Endodermal cell (in vitro differentiated cells): Measurements from ENCODE around the gene SARNP. TPM values are rescaled to one million over a fixed set of nuclear protein-coding genes. Genes with fewer than 3 reads are reported as not detected.

Experiments
- total RNA-seq, 2 donors: library from RNA; stranded (reverse); fragmentation: NEBNext Ultra II Directional in 1 of 2; extraction: Animal tissue kit (Norgen Biotek cat#: 25700) in 1 of 2; gene quantifications; 2 replicates in 1 of 2; 3 replicates in 1 of 2; pipeline ENCODE4 v1.2.1, GENCODE V29; 2021

SARNP gene
- total RNA-seq, 2 donors from 2014 or later = 95.7 to 119 TPM

Other genes starting within 250 kb of the SARNP start
- gene OR2AP1, start 245.3 kb downstream of the SARNP start, total RNA-seq = not detected
- gene OR10P1, start 180.8 kb downstream of the SARNP start, total RNA-seq = not detected
- 100 to 1,000 TPM; 106 to 122 TPM for gene ITGA7, start 109.8 kb downstream of the SARNP start, total RNA-seq
- 100 to 1,000 TPM in 1 of 2 donors, 10 to 100 TPM in 1; 95.1 to 102 TPM for gene BLOC1S1, start 101.7 kb downstream of the SARNP start, total RNA-seq
- gene RDH5, start 97.3 kb downstream of the SARNP start, total RNA-seq = 1 to 10 TPM; 4.1 to 7.4 TPM
- 1,000 to 10,000 TPM in 1 of 2 donors, 100 to 1,000 TPM in 1; 879 to 1,041 TPM for gene CD63, start 88.7 kb downstream of the SARNP start, total RNA-seq
- gene GDF11, start 74.6 kb downstream of the SARNP start, total RNA-seq = 10 to 100 TPM; 29.8 to 33.0 TPM
- 10 to 100 TPM; 43.7 to 57.1 TPM for gene ORMDL2, start 317 bp upstream of the SARNP start, total RNA-seq
- gene DNAJC14, start 11.9 kb upstream of the SARNP start, total RNA-seq = 10 to 100 TPM; 33.2 to 50.9 TPM
- 1 to 10 TPM in 1 of 2 donors, under 1 TPM in 1; 0.40 to 2.1 TPM for gene MMP19, start 25.2 kb upstream of the SARNP start, total RNA-seq
- 10 to 100 TPM; 76.1 to 79.4 TPM for gene PYM1, start 110.2 kb upstream of the SARNP start, total RNA-seq
- gene DGKA, start 113.4 kb upstream of the SARNP start, total RNA-seq = 10 to 100 TPM; 10.2 to 11.1 TPM
- 10 to 100 TPM; 17.2 to 20.8 TPM for gene PMEL, start 148.3 kb upstream of the SARNP start, total RNA-seq
- gene CDK2, start 149.1 kb upstream of the SARNP start, total RNA-seq = 10 to 100 TPM; 60.8 to 69.8 TPM
- gene RAB5B, start 156.4 kb upstream of the SARNP start, total RNA-seq = 10 to 100 TPM; 91.3 to 95.5 TPM
- 10 to 100 TPM; 23.2 to 27.5 TPM for gene SUOX, start 179.6 kb upstream of the SARNP start, total RNA-seq
- gene IKZF4, start 203.3 kb upstream of the SARNP start, total RNA-seq = 10 to 100 TPM in 1 of 2 donors, 1 to 10 TPM in 1; 9.8 to 10.2 TPM
- gene RPS26, start 224.2 kb upstream of the SARNP start, total RNA-seq = 10 to 100 TPM; 35.8 to 58.6 TPM